ENCODE data around the gene OCIAD1.

DNA sequence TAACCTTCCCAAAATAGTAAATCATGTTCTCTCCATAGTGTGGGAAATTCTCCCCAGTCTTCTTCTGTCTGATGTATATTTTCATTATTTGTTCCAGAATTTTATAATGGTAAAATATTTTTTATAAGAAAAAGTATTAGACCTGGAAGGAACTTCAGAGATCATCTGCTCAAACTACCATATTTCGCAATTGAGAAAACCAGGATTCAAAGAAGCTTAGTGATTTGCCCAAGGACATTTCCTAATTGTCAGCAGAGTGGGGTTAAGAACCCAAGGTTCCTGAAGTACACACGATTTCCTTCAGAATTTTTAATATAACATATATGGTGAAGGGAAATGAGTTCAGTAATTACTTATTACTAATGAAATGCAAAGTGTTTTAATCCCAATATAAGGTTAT is 24.1 kb downstream of the OCIAD1 start:
- TF ChIP-seq, protein P1, sequence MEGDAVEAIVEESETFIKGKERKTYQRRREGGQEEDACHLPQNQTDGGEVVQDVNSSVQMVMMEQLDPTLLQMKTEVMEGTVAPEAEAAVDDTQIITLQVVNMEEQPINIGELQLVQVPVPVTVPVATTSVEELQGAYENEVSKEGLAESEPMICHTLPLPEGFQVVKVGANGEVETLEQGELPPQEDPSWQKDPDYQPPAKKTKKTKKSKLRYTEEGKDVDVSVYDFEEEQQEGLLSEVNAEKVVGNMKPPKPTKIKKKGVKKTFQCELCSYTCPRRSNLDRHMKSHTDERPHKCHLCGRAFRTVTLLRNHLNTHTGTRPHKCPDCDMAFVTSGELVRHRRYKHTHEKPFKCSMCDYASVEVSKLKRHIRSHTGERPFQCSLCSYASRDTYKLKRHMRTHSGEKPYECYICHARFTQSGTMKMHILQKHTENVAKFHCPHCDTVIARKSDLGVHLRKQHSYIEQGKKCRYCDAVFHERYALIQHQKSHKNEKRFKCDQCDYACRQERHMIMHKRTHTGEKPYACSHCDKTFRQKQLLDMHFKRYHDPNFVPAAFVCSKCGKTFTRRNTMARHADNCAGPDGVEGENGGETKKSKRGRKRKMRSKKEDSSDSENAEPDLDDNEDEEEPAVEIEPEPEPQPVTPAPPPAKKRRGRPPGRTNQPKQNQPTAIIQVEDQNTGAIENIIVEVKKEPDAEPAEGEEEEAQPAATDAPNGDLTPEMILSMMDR (IDR thresholded peaks at IDR 0.05): no peak
- no peak for TF ChIP-seq ZFX (IDR thresholded peaks at IDR 0.05; ENCODE audit: borderline replicate concordance)

Measured in 22Rv1 (cell line).